CD4-positive, alpha-beta T cell (primary cell): Measurements from ENCODE around the gene ANKFN1. TPM values are rescaled to one million over a fixed set of nuclear protein-coding genes. Genes with fewer than 3 reads are reported as not detected.

Experiments used
- ATAC-seq: fragments of 200-7000 bp; cut with Tn5 transposase; one replicate; pipeline ENCODE4 v1.10.0; 2022; ENCODE audit warnings: mild to moderate bottlenecking; ENCODE audit not compliant: poor library complexity
- CTCF ChIA-PET: fragments of 350-600 bp; sonication (Branson Sonifier 250); formaldehyde crosslinking; loops from one replicate; lab custom pipeline; 2021; ENCODE audit warnings: antibody characterized with exemption, inconsistent platforms; lab: Charles Lee
- POLR2A ChIA-PET: fragments of 350-600 bp; sonication (Branson Sonifier 250); formaldehyde crosslinking; loops from one replicate; lab custom pipeline; 2021; ENCODE audit warnings: antibody characterized with exemption, inconsistent platforms; lab: Charles Lee
- DNase-seq, 14 experiments: peaks; one replicate each; pipeline ENCODE4 v3.0.0-alpha.2; 2013 to 2020; ENCODE audit warnings: mixed read lengths in 2 of 14
- H3K27ac ChIP-seq, 2 donors: one replicate each; pipeline versions ENCODE4 v1.5.1 to v1.7.0; 2013; ENCODE audit warnings: low read length in 2 of 2, low read depth in 1 of 2, mild to moderate bottlenecking in 1 of 2
- H3K27me3 ChIP-seq, 2 experiments: 1 replicate in 1 of 2; 2 replicates in 1 of 2; pipeline versions ENCODE4 v1.6.1 to v1.7.0; 2013; ENCODE audit warnings: low read length in 2 of 2, control low read depth in 1 of 2, mild to moderate bottlenecking in 1 of 2, moderate library complexity in 1 of 2; ENCODE audit not compliant: insufficient read depth in 2 of 2, control insufficient read depth in 1 of 2
- H3K36me3 ChIP-seq: one replicate; pipeline ENCODE4 v1.6.1; 2013; ENCODE audit warnings: low read length, control low read depth; ENCODE audit not compliant: insufficient read depth
- H3K4me1 ChIP-seq: one replicate; pipeline ENCODE4 v1.6.1; 2013; ENCODE audit warnings: low read length, control low read depth; ENCODE audit not compliant: insufficient read depth
- H3K4me3 ChIP-seq: one replicate; pipeline ENCODE4 v1.5.1; 2013; ENCODE audit warnings: mild to moderate bottlenecking, low read length, moderate library complexity
- H3K9me3 ChIP-seq, 2 experiments: 1 replicate in 1 of 2; 2 replicates in 1 of 2; pipeline versions ENCODE4 v1.6.1 to v1.7.0; 2013; ENCODE audit warnings: low read length in 2 of 2, mild to moderate bottlenecking in 2 of 2, control low read depth in 1 of 2, moderate library complexity in 1 of 2; ENCODE audit not compliant: control insufficient read depth in 1 of 2, insufficient read depth in 1 of 2
- H3K27ac Mint-ChIP-seq: one replicate; pipeline ENCODE4 v1.8.0; 2020; ENCODE audit warnings: mixed read lengths
- H3K27me3 Mint-ChIP-seq: one replicate; pipeline ENCODE4 v1.8.0; 2021; ENCODE audit warnings: mixed read lengths
- H3K36me3 Mint-ChIP-seq: one replicate; pipeline ENCODE4 v1.8.0; 2021; ENCODE audit warnings: low read depth, mixed read lengths
- H3K4me1 Mint-ChIP-seq: one replicate; pipeline ENCODE4 v1.8.0; 2021; ENCODE audit warnings: low read depth, mixed read lengths
- H3K4me3 Mint-ChIP-seq: one replicate; pipeline ENCODE4 v1.8.0; 2020; ENCODE audit warnings: mild to moderate bottlenecking, mixed read lengths
- H3K9me3 Mint-ChIP-seq: one replicate; pipeline ENCODE4 v1.8.0; 2020; ENCODE audit warnings: mixed read lengths
- intact Hi-C, 2 experiments: fragments of 100-400 bp; cut with DNase I in 1 of 2; cut with micrococcal nuclease in 1 of 2; formaldehyde crosslinking; loops; one replicate each; pipeline versions ENCODE4 v1.15.1 to v1.9.0; 2023 to 2025; cut with DNase I, micrococcal nuclease
- total RNA-seq, 174 experiments: library from RNA in 2 of 174; stranded (reverse) in 2 of 174; gene quantifications; one replicate each; pipeline ENCODE4 v1.2.3 and lab custom pipeline; 2021 to 2026
- TF ChIP-seq, protein P1 (sequence below): fragments of 200-600 bp; IDR thresholded peaks from one replicate; pipeline ENCODE4 v1.8.0; 2022; ENCODE audit warnings: antibody characterized with exemption, mild to moderate bottlenecking

The ANKFN1 gene
- total RNA-seq, 2 experiments from 2014 or later: not detected

DNA sequence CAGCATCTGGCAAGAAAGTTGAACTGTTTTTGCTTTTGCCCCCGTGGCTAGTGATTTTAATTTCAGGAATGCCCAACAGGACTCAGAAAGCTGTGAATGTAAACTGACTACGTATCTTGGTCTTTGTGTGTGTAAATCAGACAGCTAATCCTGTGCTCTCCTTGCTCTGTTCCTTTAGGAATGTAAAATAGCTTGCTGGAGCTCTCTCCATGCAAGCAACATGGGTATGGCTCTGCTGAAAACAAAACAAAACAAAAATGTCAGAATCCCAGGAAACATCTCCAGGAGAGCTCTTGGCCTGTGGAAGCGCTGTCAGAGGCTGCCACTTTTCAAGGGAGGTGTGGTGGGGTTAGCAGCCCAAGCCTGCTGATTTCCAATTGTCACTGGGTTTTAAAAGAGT, 278.5 kb downstream of the ANKFN1 start:
- no peaks in the 10 kb centered on the region for H3K36me3 Mint-ChIP-seq
- H3K9me3 Mint-ChIP-seq: no peaks in the 10 kb centered on the region
- H3K4me1 ChIP-seq: no peaks in the 10 kb centered on the region
- ChIA-PET POLR2A (no interaction called here), CTCF (interaction anchor here (1.5 kb wide), 1 partner anchor 19 kb away, joined by 3 read pairs; no protein-coding TSS in a partner anchor)
- no peak overlapping the region for H3K4me3 Mint-ChIP-seq
- no peak for DNase-seq
- no peak overlapping the region for H3K4me3 ChIP-seq
- no peak overlapping the region for H3K27ac Mint-ChIP-seq
- no peaks in the 10 kb centered on the region for H3K4me1 Mint-ChIP-seq
- intact Hi-C loops: no loop called here
- no peaks in the 10 kb centered on the region for H3K9me3 ChIP-seq
- H3K27me3 Mint-ChIP-seq: peaks cover 3% of the 10 kb centered on the region
- TF ChIP-seq, protein P1, sequence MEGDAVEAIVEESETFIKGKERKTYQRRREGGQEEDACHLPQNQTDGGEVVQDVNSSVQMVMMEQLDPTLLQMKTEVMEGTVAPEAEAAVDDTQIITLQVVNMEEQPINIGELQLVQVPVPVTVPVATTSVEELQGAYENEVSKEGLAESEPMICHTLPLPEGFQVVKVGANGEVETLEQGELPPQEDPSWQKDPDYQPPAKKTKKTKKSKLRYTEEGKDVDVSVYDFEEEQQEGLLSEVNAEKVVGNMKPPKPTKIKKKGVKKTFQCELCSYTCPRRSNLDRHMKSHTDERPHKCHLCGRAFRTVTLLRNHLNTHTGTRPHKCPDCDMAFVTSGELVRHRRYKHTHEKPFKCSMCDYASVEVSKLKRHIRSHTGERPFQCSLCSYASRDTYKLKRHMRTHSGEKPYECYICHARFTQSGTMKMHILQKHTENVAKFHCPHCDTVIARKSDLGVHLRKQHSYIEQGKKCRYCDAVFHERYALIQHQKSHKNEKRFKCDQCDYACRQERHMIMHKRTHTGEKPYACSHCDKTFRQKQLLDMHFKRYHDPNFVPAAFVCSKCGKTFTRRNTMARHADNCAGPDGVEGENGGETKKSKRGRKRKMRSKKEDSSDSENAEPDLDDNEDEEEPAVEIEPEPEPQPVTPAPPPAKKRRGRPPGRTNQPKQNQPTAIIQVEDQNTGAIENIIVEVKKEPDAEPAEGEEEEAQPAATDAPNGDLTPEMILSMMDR: no peak
- H3K27ac ChIP-seq: no peak overlapping the region
- no peaks in the 10 kb centered on the region for H3K36me3 ChIP-seq
- peaks cover 7 to 11% of the 10 kb centered on the region in 2 experiments for H3K27me3 ChIP-seq
- no peak for ATAC-seq

DNA sequence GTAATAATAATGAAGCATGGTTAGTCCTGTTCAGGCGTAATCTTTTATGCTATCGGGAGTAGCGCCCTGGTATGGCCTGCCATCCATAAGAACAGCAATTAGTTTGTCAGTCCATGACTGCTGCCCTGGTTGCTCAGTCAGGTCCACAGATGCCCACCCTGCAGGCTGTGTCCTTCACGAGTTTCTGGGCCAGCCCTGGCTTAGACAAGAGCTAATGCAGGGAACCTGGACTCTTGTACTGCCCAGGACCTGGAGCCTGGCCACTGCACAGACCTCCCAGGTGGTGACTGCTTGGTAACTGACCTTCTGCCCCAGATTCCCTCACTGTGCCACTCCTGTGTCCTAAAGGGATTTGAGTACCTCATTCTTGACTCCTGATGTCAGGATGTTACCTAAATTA, 279.2 kb downstream of the ANKFN1 start:
- Mint-ChIP-seq H3K4me3 (no peak overlapping the region), H3K27me3 (peaks cover 3% of the 10 kb centered on the region), H3K9me3 (no peaks in the 10 kb centered on the region), H3K27ac (no peak overlapping the region), H3K36me3 (no peaks in the 10 kb centered on the region), H3K4me1 (no peaks in the 10 kb centered on the region)
- TF ChIP-seq, protein P1: no peak
- no peaks in the 10 kb centered on the region for H3K9me3 ChIP-seq
- intact Hi-C loops: no loop called here
- ATAC-seq: no peak
- H3K27me3 ChIP-seq: peaks cover 7 to 11% of the 10 kb centered on the region in 2 experiments
- DNase-seq: no peak
- H3K36me3 ChIP-seq: no peaks in the 10 kb centered on the region
- H3K4me1 ChIP-seq: no peaks in the 10 kb centered on the region
- ChIA-PET POLR2A (no interaction called here), CTCF (interaction anchor here (1.5 kb wide), 1 partner anchor 20 kb away, joined by 3 read pairs; no protein-coding TSS in a partner anchor)
- no peak overlapping the region for H3K27ac ChIP-seq
- H3K4me3 ChIP-seq: no peak overlapping the region

DNA sequence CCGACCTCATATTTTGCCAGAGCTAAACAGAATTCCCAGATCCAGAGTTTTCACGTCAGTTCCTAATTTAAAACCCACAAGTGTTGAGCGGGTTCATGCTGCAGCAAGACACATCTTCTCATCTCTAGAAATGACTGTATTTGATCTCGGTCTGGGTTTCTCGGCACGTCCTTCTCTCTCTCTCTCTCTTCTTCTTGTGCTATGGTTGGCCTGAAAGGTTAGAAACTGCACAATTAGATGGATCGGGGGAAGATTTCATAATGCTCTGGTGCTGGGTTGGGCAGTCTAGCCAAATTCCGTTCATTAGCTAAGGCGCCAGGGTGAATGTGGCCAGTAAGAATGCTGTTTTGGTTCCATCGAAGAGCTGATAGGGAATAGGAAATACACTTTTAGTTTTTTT, 281.3 kb downstream of the ANKFN1 start:
- Mint-ChIP-seq H3K9me3 (no peaks in the 10 kb centered on the region), H3K4me1 (no peaks in the 10 kb centered on the region), H3K4me3 (no peak overlapping the region), H3K27ac (no peak overlapping the region), H3K36me3 (no peaks in the 10 kb centered on the region), H3K27me3 (peaks cover 3% of the 10 kb centered on the region)
- ChIA-PET POLR2A (no interaction called here), CTCF (no interaction called here)
- peaks cover 7 to 11% of the 10 kb centered on the region in 2 experiments for H3K27me3 ChIP-seq
- DNase-seq (no peak), ATAC-seq (no peak)
- H3K27ac ChIP-seq: no peak overlapping the region
- no peaks in the 10 kb centered on the region for H3K4me1 ChIP-seq
- no peaks in the 10 kb centered on the region for H3K36me3 ChIP-seq
- intact Hi-C loops: no loop called here
- TF ChIP-seq, protein P1: no peak
- no peak overlapping the region for H3K4me3 ChIP-seq
- H3K9me3 ChIP-seq: no peaks in the 10 kb centered on the region
